Neuronal stem cell (in vitro differentiated cells): ENCODE results near the gene LSM14A.
"Not testable (repeated sequence)": the region's sequence is repeated elsewhere in the genome, so short reads cannot be mapped to it uniquely, and the experiment has no call there.

Experiments
- DNase-seq: peaks from one replicate; pipeline ENCODE4 v3.0.0-alpha.2; 2013; ENCODE audit warnings: low spot score
- H2AFZ ChIP-seq: one replicate; pipeline ENCODE4 v1.6.1; 2013; ENCODE audit warnings: mild to moderate bottlenecking, low read length, inconsistent platforms
- H2AK5ac ChIP-seq: 2 replicates; pipeline ENCODE4 v1.6.1; 2013; ENCODE audit warnings: low read depth, mild to moderate bottlenecking, inconsistent platforms, low read length, moderate library complexity, mixed read lengths
- H2BK120ac ChIP-seq: 2 replicates; pipeline ENCODE4 v1.6.1; 2013; ENCODE audit warnings: low read depth, mild to moderate bottlenecking, inconsistent platforms, low read length, moderate library complexity, mixed read lengths
- H2BK12ac ChIP-seq: one replicate; pipeline ENCODE4 v1.6.1; 2013; ENCODE audit warnings: low read length, inconsistent platforms
- H2BK15ac ChIP-seq: 2 replicates; pipeline ENCODE4 v1.6.1; 2013; ENCODE audit warnings: mild to moderate bottlenecking, low read length, inconsistent platforms, mixed read lengths
- H2BK5ac ChIP-seq: one replicate; pipeline ENCODE4 v1.6.1; 2013; ENCODE audit warnings: inconsistent platforms, mild to moderate bottlenecking, low read length, moderate library complexity
- H3K14ac ChIP-seq: one replicate; pipeline ENCODE4 v1.6.1; 2013; ENCODE audit warnings: low read length, inconsistent platforms
- H3K18ac ChIP-seq: 2 replicates; pipeline ENCODE4 v1.6.1; 2013; ENCODE audit warnings: low read length, inconsistent platforms
- H3K23ac ChIP-seq: 2 replicates; pipeline ENCODE4 v1.6.1; 2013; ENCODE audit warnings: low read depth, mild to moderate bottlenecking, mixed read lengths, low read length, inconsistent platforms; ENCODE audit not compliant: poor library complexity
- H3K27ac ChIP-seq: replicated peaks from 3 replicates; pipeline ENCODE4 v1.5.1; 2013; ENCODE audit warnings: low read length, inconsistent platforms
- H3K27me3 ChIP-seq, 3 experiments: 2 replicates each; pipeline ENCODE4 v1.6.1; 2013; ENCODE audit warnings: low read length in 3 of 3, mild to moderate bottlenecking in 2 of 3, inconsistent platforms in 1 of 3, low read depth in 1 of 3, mixed read lengths in 1 of 3, moderate library complexity in 1 of 3; ENCODE audit not compliant: control insufficient read depth in 3 of 3, insufficient read depth in 3 of 3
- H3K36me3 ChIP-seq, 2 donors: replicated peaks in 1 of 2; 2 replicates each; pipeline ENCODE4 v1.6.1; 2013; ENCODE audit warnings: low read length in 2 of 2; ENCODE audit not compliant: control insufficient read depth in 2 of 2, insufficient read depth in 2 of 2
- H3K4ac ChIP-seq: 2 replicates; pipeline ENCODE4 v1.6.1; 2013; ENCODE audit warnings: inconsistent platforms, mild to moderate bottlenecking, low read length, moderate library complexity
- H3K4me1 ChIP-seq, 2 donors: 1 replicate in 1 of 2; 2 replicates in 1 of 2; pipeline ENCODE4 v1.6.1; 2013; ENCODE audit warnings: low read length in 2 of 2, low read depth in 1 of 2; ENCODE audit not compliant: control insufficient read depth in 2 of 2, insufficient read depth in 1 of 2
- H3K4me2 ChIP-seq: one replicate; pipeline ENCODE4 v1.6.1; 2013; ENCODE audit warnings: mild to moderate bottlenecking, low read length, inconsistent platforms; ENCODE audit not compliant: insufficient read depth, poor library complexity, severe bottlenecking
- H3K4me3 ChIP-seq, 2 donors: 2 replicates each; pipeline ENCODE4 v1.5.1; 2013; ENCODE audit warnings: low read length in 2 of 2, mild to moderate bottlenecking in 2 of 2, inconsistent platforms in 1 of 2, moderate library complexity in 1 of 2
- H3K79me1 ChIP-seq: one replicate; pipeline ENCODE4 v1.6.1; 2013; ENCODE audit warnings: low read depth, mild to moderate bottlenecking, inconsistent platforms, low read length, moderate library complexity
- H3K9ac ChIP-seq: one replicate; pipeline ENCODE4 v1.6.1; 2013; ENCODE audit warnings: mild to moderate bottlenecking, low read depth, low read length, inconsistent platforms; ENCODE audit not compliant: poor library complexity
- H3K9me3 ChIP-seq, 2 donors: replicated peaks in 1 of 2; 2 replicates each; pipeline versions ENCODE3 to v1.6.1; 2013; ENCODE audit warnings: low read length in 2 of 2, mild to moderate bottlenecking in 2 of 2, inconsistent platforms in 1 of 2, low read depth in 1 of 2, mixed read lengths in 1 of 2, moderate library complexity in 1 of 2; ENCODE audit not compliant: control insufficient read depth in 2 of 2, insufficient read depth in 1 of 2
- H4K8ac ChIP-seq: one replicate; pipeline ENCODE4 v1.6.1; 2013; ENCODE audit warnings: low read depth, mild to moderate bottlenecking, inconsistent platforms, low read length, moderate library complexity
- H4K91ac ChIP-seq: one replicate; pipeline ENCODE4 v1.6.1; 2013; ENCODE audit warnings: low read length, low read depth, mild to moderate bottlenecking, inconsistent platforms; ENCODE audit not compliant: poor library complexity
- WGBS, 2 donors: extraction: QIAGEN DNeasy Blood & Tissue Kit; methylation state at CpG; one replicate each; pipeline ENCODE4 v1.1.7; 2013; ENCODE audit warnings: missing lambda C conversion rate in 2 of 2, mixed read lengths in 1 of 2; ENCODE audit not compliant: insufficient read length in 2 of 2, insufficient replicate concordance in 1 of 2; ENCODE audit errors: extremely low coverage in 2 of 2; 5-methylcytosine and 5-hydroxymethylcytosine counted together

LSM14A gene

DNA sequence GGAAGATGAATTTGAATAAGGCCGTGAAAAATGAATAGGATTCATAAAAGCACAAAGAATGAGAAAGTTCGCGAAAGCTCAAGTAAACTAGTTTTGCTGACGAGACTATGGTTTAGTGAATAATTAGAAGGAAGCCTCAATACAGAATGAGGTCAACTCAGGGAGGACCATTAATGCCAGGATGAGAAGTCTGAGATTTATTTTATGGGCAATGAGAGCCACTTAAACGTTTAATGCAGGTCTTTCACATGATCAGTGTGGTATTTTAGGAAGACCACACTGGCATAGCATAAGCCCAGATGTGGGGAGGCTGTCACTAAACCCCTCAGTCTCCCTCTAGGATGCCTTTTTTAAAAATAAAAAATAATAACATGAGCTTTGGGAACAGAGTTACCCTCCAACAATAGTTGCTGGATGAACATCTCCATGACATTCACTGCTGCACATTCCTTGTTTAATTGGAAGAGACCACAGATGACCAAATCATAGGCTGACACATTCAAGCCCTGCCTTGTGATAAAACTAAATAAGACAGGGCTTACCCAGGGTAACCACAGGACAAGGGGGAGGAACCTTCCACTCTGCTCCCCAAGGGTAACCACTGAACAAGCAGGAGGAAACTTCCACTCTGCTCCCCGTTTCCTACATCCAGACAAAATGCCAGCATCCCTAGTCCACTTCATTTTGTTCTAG, 43.6 kb upstream of the LSM14A start:
- DNase-seq: no peak
- WGBS, 2 donors: no CpG with 5 or more reads among the region's 6 CpGs

DNA sequence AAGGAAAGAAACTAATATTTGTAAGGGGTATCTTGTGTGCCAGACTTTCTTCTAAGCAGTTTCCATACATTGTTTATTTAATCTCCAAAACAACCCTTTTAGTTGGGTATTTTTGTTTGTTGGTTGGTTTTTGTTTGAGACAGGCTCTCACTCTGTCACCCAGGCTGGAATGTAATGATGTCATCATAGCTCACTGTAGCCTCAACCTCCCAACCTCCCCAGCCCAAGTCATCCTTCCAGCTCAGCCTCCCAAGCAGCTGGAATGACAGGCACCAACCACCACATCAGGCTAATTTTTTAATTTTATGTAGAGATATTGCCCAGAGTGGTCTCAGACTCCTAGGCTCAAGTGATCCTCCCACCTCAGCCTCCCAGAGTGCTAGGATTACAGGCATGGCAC, 41.2 kb upstream of the LSM14A start:
- Histone ChIP-seq H3K9ac (no peak overlapping the region), H2BK12ac (no peak overlapping the region), H3K36me3 (no peaks in the 10 kb centered on the region), H3K18ac (no peak overlapping the region), H3K9me3 (no peaks in the 10 kb centered on the region), H3K27me3 (peaks cover 0 to 2% (median 0%) of the 10 kb centered on the region in 3 experiments), H3K4me1 (peaks cover 0 to 1% of the 10 kb centered on the region in 2 donors), H2AK5ac (no peak overlapping the region), H3K79me1 (no peaks in the 10 kb centered on the region), H2BK15ac (no peak overlapping the region), H2BK120ac (no peak overlapping the region), H3K23ac (no peak overlapping the region), H2AFZ (no peak overlapping the region), H3K4me3 (no peak overlapping the region), H2BK5ac (no peak overlapping the region), H3K14ac (no peak overlapping the region), H4K91ac (no peak overlapping the region), H3K4ac (no peak overlapping the region), H3K4me2 (no peak overlapping the region), H3K27ac (no peak overlapping the region), H4K8ac (no peak overlapping the region)
- no peak for DNase-seq

More for the DNA sequence above, 43.6 kb upstream of the LSM14A start:
- Histone ChIP-seq H4K8ac (no peak overlapping the region), H3K36me3 (no peaks in the 10 kb centered on the region), H2BK15ac (no peak overlapping the region), H2BK5ac (no peak overlapping the region), H3K27ac (no peak overlapping the region), H3K4me1 (peaks cover 0 to 11% of the 10 kb centered on the region in 2 donors), H3K9ac (no peak overlapping the region), H3K14ac (no peak overlapping the region), H3K27me3 (no peaks in the 10 kb centered on the region), H4K91ac (no peak overlapping the region), H3K4me3 (no peak overlapping the region), H2BK12ac (no peak overlapping the region), H3K23ac (no peak overlapping the region), H3K4ac (no peak overlapping the region), H3K9me3 (peaks cover 0 to 6% of the 10 kb centered on the region in 2 donors), H3K79me1 (no peaks in the 10 kb centered on the region), H3K18ac (no peak overlapping the region), H3K4me2 (no peak overlapping the region), H2AK5ac (no peak overlapping the region), H2BK120ac (no peak overlapping the region), H2AFZ (no peak overlapping the region)

DNA sequence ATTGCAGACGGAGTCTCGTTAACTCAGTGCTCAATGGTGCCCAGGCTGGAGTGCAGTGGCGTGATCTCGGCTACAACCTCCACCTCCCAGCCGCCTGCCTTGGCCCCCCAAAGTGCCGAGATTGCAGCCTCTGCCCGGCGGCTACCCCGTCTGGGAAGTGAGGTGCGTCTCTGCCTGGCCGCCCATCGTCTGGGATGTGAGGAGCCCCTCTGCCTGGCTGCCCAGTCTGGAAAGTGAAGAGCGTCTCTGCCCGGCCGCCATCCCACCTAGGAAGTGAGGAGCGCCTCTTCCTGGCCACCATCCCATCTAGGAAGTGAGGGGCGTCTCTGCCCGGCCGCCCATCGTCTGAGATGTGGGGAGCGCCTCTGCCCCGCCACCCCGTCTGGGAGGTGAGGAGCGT, 40.2 kb upstream of the LSM14A start:
- H4K8ac ChIP-seq, H2BK5ac ChIP-seq, DNase-seq, H3K36me3 ChIP-seq, H3K4me1 ChIP-seq, H2AFZ ChIP-seq, H3K9me3 ChIP-seq, H2AK5ac ChIP-seq, H3K14ac ChIP-seq, H2BK12ac ChIP-seq, H3K9ac ChIP-seq, H3K4me3 ChIP-seq, H2BK120ac ChIP-seq, H3K27ac ChIP-seq, H3K4me2 ChIP-seq, H3K18ac ChIP-seq, H3K4ac ChIP-seq, H3K27me3 ChIP-seq, H3K23ac ChIP-seq, H2BK15ac ChIP-seq, H3K79me1 ChIP-seq, H4K91ac ChIP-seq: not testable (repeated sequence)
- no CpG with 5 or more reads among the region's 24 CpGs for WGBS, 2 donors

DNA sequence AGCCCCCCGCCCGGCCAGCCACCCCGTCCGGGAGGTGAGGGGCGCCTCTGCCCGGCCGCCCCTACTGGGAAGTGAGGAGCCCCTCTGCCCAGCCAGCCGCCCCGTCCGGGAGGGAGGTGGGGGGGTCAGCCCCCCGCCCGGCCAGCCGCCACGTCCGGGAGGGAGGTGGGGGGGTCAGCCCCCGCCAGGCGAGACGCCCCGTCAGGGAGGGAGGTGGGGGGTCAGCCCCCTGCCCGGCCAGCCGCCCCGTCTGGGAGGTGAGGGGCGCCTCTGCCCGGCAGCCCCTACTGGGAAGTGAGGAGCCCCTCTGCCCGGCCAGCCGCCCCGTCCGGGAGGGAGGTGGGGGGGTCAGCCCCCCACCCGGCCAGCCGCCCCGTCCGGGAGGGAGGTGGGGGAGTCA, 39.6 kb upstream of the LSM14A start:
- H3K36me3 ChIP-seq, H2BK5ac ChIP-seq, H3K9ac ChIP-seq, DNase-seq, H3K4ac ChIP-seq, H2BK120ac ChIP-seq, H3K14ac ChIP-seq, H4K8ac ChIP-seq, H4K91ac ChIP-seq, H2AFZ ChIP-seq, H2BK12ac ChIP-seq, H3K18ac ChIP-seq, H3K9me3 ChIP-seq, H3K4me3 ChIP-seq, H3K23ac ChIP-seq, H2AK5ac ChIP-seq, H3K4me1 ChIP-seq, H3K4me2 ChIP-seq, H3K27me3 ChIP-seq, H3K79me1 ChIP-seq, H2BK15ac ChIP-seq, H3K27ac ChIP-seq: not testable (repeated sequence)
- WGBS, 2 donors: no CpG with 5 or more reads among the region's 32 CpGs
